Kidney (tissue), 14 donors: Measurements from ENCODE around the gene ENAM. TPM values are rescaled to one million over a fixed set of nuclear protein-coding genes. Genes with fewer than 3 reads are reported as not detected.

Source experiments
- DNase-seq, 5 donors: peaks; one replicate each; pipeline ENCODE4 v3.0.0-alpha.2; 2013 to 2020
- FAIRE-seq: peaks from 2 replicates; lab custom pipeline; 2012; peaks lifted over from hg19 to GRCh38; lab: Jason Lieb, UNC
- H3K27ac ChIP-seq, 2 donors: one replicate each; pipeline ENCODE4 v1.7.0; 2013; ENCODE audit warnings: low read depth in 2 of 2, low read length in 2 of 2, inconsistent platforms in 1 of 2
- H3K27me3 ChIP-seq: one replicate; pipeline ENCODE4 v1.7.1; 2013; ENCODE audit warnings: low read length, inconsistent platforms; ENCODE audit not compliant: control insufficient read depth, insufficient read depth
- H3K36me3 ChIP-seq, 3 donors: one replicate each; pipeline versions ENCODE4 v1.7.0 to v1.7.1; 2013; ENCODE audit warnings: low read length in 3 of 3, control low read depth in 1 of 3, inconsistent platforms in 1 of 3; ENCODE audit not compliant: insufficient read depth in 3 of 3, control insufficient read depth in 2 of 3
- H3K4me1 ChIP-seq, 3 donors: one replicate each; pipeline versions ENCODE4 v1.7.0 to v1.7.1; 2013; ENCODE audit warnings: low read length in 3 of 3, inconsistent platforms in 1 of 3, low read depth in 1 of 3; ENCODE audit not compliant: control insufficient read depth in 2 of 3, insufficient read depth in 2 of 3
- H3K4me3 ChIP-seq, 3 donors: one replicate each; pipeline versions ENCODE4 v1.7.0 to v1.8.1; 2013; ENCODE audit warnings: low read length in 3 of 3, control low read depth in 1 of 3, inconsistent platforms in 1 of 3
- H3K9ac ChIP-seq, 3 donors: one replicate each; pipeline versions ENCODE4 v1.7.0 to v1.7.1; 2013; ENCODE audit warnings: low read length in 3 of 3, control low read depth in 1 of 3, inconsistent platforms in 1 of 3
- H3K9me3 ChIP-seq, 3 donors: one replicate each; pipeline versions ENCODE4 v1.7.0 to v1.7.1; 2013; ENCODE audit warnings: low read length in 3 of 3, control low read depth in 1 of 3, inconsistent platforms in 1 of 3; ENCODE audit not compliant: control insufficient read depth in 2 of 3, insufficient read depth in 1 of 3
- intact Hi-C: fragments of 100-400 bp; cut with DNase I; formaldehyde crosslinking; loops from one replicate; pipeline ENCODE4 v1.11.1; 2022
- polyA plus RNA-seq: library from polyadenylated mRNA; stranded (reverse); fragments of 350-450 nt; fragmentation: Illumina TruSeq; extraction: RNeasy Lipid Tissue Mini Kit (QIAGEN cat#74804); gene quantifications from one replicate; pipeline ENCODE4 v1.2.3, GENCODE V29; 2014; ENCODE audit warnings: low read depth, low replicate concordance; ENCODE audit not compliant: insufficient read depth
- total RNA-seq: library from RNA; stranded (reverse); fragmentation: NEBNext Ultra II Directional; extraction: Animal tissue kit (Norgen Biotek cat#: 25700); gene quantifications from one replicate; pipeline ENCODE4 v1.2.1, GENCODE V29; 2021
- TF ChIP-seq, protein P1 (sequence below): IDR thresholded peaks from 3 replicates; pipeline ENCODE4 v1.5.1; 2012; ENCODE audit warnings: mild to moderate bottlenecking, moderate library complexity, borderline replicate concordance; ENCODE audit not compliant: insufficient read depth; ENCODE audit errors: extremely low read depth
- donor health status: control.
- donor health status: control.
- donor health status: control.
- donor health status: control.
- donor health status: control.
- donor health status: DM: yes; HTN: yes; CAD: no.
- donor health status: Normal renal cell carcinoma (clear cell type).

Gene ENAM
- total and polyA plus RNA-seq, 2 donors from 2014 or later: 3.9 to 6.7 TPM

DNA sequence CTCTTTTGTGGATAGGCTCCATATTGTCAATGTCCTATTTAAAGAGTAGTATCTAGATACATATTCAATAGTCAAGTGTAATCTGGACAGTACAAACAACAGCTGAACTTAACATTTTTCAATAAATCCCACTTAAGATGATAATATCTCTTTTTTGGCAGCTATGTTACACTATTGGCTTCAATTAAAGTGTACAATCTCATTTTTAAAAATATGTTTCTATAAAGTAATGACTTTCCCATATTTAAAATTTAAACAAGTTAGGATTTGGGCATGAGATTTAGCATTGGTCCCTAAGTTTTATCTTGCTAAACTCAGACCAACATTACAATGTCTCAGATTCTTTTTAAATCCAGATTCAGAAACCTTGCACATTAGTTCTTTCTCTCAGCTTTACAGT is 45.6 kb downstream of the ENAM start:
- intact Hi-C loops: no loop called here
- FAIRE-seq: no peak

DNA sequence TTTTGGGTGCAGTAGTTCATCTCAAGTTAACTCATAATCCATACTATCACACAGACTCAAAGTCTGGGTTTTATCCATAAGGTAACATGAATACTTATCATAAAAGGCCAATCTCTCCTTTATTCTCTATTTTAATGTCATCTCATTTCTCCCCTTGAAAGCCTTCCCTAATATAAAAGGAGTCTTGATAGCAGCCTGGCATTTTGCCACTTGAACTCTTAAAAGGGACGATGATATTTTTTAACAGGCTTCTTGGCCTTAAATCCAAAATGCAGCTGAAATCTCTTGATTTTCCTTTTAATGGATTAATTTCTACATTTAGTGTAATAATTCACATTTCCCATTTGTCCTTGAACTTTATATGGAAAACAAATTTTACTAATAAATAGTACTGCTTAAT is 46.2 kb downstream of the ENAM start:
- Histone ChIP-seq H3K27me3 (no peaks in the 10 kb centered on the region), H3K4me1 (peaks cover 0 to 5% (median 0%) of the 10 kb centered on the region in 3 donors), H3K36me3 (no peaks in the 10 kb centered on the region), H3K9ac (no peak overlapping the region), H3K4me3 (no peak overlapping the region), H3K27ac (no peak overlapping the region), H3K9me3 (no peaks in the 10 kb centered on the region)
- no peak for DNase-seq
- no peak for FAIRE-seq
- intact Hi-C loops: no loop called here
- TF ChIP-seq, protein P1, sequence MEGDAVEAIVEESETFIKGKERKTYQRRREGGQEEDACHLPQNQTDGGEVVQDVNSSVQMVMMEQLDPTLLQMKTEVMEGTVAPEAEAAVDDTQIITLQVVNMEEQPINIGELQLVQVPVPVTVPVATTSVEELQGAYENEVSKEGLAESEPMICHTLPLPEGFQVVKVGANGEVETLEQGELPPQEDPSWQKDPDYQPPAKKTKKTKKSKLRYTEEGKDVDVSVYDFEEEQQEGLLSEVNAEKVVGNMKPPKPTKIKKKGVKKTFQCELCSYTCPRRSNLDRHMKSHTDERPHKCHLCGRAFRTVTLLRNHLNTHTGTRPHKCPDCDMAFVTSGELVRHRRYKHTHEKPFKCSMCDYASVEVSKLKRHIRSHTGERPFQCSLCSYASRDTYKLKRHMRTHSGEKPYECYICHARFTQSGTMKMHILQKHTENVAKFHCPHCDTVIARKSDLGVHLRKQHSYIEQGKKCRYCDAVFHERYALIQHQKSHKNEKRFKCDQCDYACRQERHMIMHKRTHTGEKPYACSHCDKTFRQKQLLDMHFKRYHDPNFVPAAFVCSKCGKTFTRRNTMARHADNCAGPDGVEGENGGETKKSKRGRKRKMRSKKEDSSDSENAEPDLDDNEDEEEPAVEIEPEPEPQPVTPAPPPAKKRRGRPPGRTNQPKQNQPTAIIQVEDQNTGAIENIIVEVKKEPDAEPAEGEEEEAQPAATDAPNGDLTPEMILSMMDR: no peak

More for the DNA sequence above, 45.6 kb downstream of the ENAM start:
- Histone ChIP-seq H3K27me3 (no peaks in the 10 kb centered on the region), H3K4me3 (no peak overlapping the region), H3K9me3 (no peaks in the 10 kb centered on the region), H3K27ac (no peak overlapping the region), H3K36me3 (no peaks in the 10 kb centered on the region), H3K9ac (no peak overlapping the region), H3K4me1 (peaks cover 0 to 9% (median 0%) of the 10 kb centered on the region in 3 donors)
- DNase-seq: no peak
- TF ChIP-seq, protein P1: no peak

DNA sequence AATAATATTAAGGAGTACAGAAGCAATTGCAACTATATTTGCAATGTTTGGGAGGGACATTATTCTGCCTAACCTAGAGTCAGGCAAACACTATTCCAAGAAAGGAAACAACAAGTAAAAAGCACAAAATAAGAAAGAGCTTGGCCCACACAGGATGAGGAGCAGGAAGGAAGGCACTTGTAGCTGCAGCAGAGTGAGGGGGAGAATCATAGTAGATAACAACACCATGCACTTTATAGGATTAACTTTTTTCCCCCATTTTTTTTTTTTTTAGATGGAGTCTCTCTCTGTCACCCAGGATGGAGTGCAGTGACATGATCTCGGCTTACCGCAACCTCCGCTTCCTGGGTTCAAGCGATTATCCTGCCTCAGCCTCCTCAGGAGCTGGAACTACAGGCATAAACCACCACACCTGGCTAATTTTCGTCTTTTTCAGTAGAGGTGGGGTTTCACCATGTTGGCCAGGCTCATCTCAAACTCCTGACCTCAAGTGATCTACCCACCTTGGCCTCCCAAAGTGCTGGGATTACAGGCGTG is 48.1 kb downstream of the ENAM start:
- no peak overlapping the region for H3K27ac ChIP-seq
- no peaks in the 10 kb centered on the region for H3K4me1 ChIP-seq
- no peaks in the 10 kb centered on the region for H3K36me3 ChIP-seq
- TF ChIP-seq, protein P1: no peak
- intact Hi-C loops: no loop called here
- FAIRE-seq (no peak), DNase-seq (no peak)
- H3K9ac ChIP-seq: no peak overlapping the region
- H3K4me3 ChIP-seq: no peak overlapping the region
- no peaks in the 10 kb centered on the region for H3K27me3 ChIP-seq
- no peaks in the 10 kb centered on the region for H3K9me3 ChIP-seq

DNA sequence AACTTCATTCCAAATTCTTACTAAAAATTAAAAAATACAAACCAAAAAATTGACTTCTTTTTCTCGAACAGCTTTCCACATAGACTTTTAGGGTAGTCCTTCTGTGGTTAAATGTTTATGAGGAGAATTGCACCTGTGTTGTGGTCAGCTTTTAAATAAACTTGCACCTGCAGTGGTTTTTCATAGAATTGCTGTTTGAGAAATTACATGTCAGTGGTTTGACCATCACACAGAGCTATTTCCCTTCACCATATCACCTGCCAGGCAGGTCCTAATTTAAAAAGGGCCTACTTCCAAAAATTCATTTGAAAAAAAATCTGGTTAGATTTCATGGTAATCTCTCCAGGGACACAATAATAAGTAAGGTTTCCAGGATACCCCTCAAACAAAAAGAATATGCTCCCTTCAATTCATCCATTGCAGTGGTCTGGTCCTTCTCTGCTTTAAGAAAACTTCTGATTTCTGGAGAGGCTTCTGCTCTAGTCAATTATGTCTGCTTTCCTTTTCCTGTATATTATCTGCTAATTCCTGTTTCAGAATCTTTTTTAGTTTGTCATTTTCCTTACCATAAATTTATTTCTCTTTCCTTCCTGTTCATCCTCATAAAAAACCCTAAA is 49.9 kb downstream of the ENAM start:
- no peak overlapping the region for H3K27ac ChIP-seq
- H3K4me3 ChIP-seq: no peak overlapping the region
- H3K27me3 ChIP-seq: no peaks in the 10 kb centered on the region
- no peaks in the 10 kb centered on the region for H3K36me3 ChIP-seq
- FAIRE-seq (no peak), DNase-seq (no peak)
- H3K9ac ChIP-seq: no peak overlapping the region
- H3K4me1 ChIP-seq: no peaks in the 10 kb centered on the region
- TF ChIP-seq, protein P1: no peak
- intact Hi-C loops: no loop called here
- H3K9me3 ChIP-seq: no peaks in the 10 kb centered on the region
